ENCODE results near the gene MPV17. TPM values are rescaled to one million over a fixed set of nuclear protein-coding genes. Genes with fewer than 3 reads are reported as not detected.

MPV17 gene
- total RNA-seq, 1 experiment from 2014 or later: 77.4 TPM

DNA sequence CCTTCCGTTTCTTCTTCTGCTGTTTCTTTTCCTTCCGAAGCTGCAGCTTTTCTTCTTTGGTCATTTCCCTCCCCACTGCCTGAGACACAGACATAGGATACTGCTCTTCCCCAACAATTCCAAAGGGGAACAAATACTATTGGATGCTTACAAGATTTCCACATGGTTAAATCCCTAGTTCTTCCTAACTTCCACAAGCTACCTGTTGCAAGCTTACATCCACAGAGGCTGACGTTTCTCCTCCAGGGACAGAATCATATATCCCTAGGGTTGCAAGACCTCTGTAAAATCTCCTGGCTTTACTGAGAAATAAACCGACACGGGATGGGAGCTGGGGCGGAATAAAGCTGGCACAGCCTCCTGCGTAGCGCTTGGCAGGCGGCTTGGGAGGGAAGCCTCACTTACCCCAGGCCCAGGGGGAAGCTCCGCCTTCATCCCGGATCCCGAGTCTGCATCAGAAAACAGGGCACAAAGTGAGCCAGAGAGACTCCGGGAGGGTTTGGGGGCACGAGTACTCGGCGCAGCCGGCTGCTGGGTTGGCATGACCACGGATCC lies 46.7 kb upstream of the MPV17 start:
- H3K27me3 Mint-ChIP-seq (ENCODE audit: unreplicated experiment): no peaks in the 10 kb centered on the region
- no peaks in the 10 kb centered on the region for H3K9me3 Mint-ChIP-seq (ENCODE audit: low read depth, unreplicated experiment)
- peak overlapping the region; percentile 87 for H3K27ac Mint-ChIP-seq (ENCODE audit: unreplicated experiment)
- intact Hi-C loops (cut with micrococcal nuclease; ENCODE audit: unreplicated experiment): loop anchor here (1.0 kb wide), 1 partner anchor 48 kb away; no protein-coding TSS in a partner anchor
- peak overlapping the region; percentile 83 for H3K4me3 Mint-ChIP-seq (ENCODE audit: low read depth, unreplicated experiment)
- H3K4me1 Mint-ChIP-seq (ENCODE audit: low read depth, unreplicated experiment): peaks cover 17% of the 10 kb centered on the region
- peaks cover 60% of the 10 kb centered on the region for H3K36me3 Mint-ChIP-seq (ENCODE audit: insufficient read depth, unreplicated experiment)
- no TSS peak for BruUV-seq (replicated peaks)
- CTCF ChIA-PET: interaction anchor here (0.6 to 1.1 kb wide), 3 partner anchors 10 to 825 kb away, joined by 3 to 4 read pairs (median 4); no protein-coding TSS in a partner anchor
- DNase-seq: peak; percentile 51
- TF ChIP-seq, protein P1, sequence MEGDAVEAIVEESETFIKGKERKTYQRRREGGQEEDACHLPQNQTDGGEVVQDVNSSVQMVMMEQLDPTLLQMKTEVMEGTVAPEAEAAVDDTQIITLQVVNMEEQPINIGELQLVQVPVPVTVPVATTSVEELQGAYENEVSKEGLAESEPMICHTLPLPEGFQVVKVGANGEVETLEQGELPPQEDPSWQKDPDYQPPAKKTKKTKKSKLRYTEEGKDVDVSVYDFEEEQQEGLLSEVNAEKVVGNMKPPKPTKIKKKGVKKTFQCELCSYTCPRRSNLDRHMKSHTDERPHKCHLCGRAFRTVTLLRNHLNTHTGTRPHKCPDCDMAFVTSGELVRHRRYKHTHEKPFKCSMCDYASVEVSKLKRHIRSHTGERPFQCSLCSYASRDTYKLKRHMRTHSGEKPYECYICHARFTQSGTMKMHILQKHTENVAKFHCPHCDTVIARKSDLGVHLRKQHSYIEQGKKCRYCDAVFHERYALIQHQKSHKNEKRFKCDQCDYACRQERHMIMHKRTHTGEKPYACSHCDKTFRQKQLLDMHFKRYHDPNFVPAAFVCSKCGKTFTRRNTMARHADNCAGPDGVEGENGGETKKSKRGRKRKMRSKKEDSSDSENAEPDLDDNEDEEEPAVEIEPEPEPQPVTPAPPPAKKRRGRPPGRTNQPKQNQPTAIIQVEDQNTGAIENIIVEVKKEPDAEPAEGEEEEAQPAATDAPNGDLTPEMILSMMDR (IDR thresholded peaks at IDR 0.05; ENCODE audit: unreplicated experiment): no peak

DNA sequence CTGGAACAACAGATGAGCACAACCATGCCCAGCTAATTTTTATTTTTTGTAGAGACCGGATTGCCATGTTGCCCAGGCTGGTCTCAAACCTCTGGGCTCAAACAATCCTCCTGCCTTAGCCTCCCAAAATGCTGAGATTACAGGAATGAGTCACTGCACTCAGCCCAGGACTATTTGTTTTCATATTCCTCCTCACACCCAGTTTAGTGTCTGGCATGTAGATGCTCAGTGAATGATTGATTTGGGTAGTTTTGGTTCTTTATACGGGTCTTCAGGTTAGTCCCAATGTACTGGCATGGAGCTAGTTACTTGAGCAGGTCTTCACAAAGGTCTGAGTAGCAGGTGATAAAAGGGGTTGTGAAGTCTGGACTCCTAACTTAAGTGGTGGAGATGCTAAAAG lies 41.0 kb upstream of the MPV17 start:
- Mint-ChIP-seq H3K27me3 (ENCODE audit: unreplicated experiment) (no peaks in the 10 kb centered on the region), H3K4me1 (ENCODE audit: low read depth, unreplicated experiment) (peaks cover 10% of the 10 kb centered on the region), H3K27ac (ENCODE audit: unreplicated experiment) (no peak overlapping the region), H3K9me3 (ENCODE audit: low read depth, unreplicated experiment) (no peaks in the 10 kb centered on the region), H3K36me3 (ENCODE audit: insufficient read depth, unreplicated experiment) (peaks cover 46% of the 10 kb centered on the region), H3K4me3 (ENCODE audit: low read depth, unreplicated experiment) (no peak overlapping the region)
- TF ChIP-seq, protein P1 (IDR thresholded peaks at IDR 0.05; ENCODE audit: unreplicated experiment): no peak
- CTCF ChIA-PET: no interaction called here
- DNase-seq: no peak
- BruUV-seq (replicated peaks): no TSS peak
- intact Hi-C loops (cut with micrococcal nuclease; ENCODE audit: unreplicated experiment): no loop called here

DNA sequence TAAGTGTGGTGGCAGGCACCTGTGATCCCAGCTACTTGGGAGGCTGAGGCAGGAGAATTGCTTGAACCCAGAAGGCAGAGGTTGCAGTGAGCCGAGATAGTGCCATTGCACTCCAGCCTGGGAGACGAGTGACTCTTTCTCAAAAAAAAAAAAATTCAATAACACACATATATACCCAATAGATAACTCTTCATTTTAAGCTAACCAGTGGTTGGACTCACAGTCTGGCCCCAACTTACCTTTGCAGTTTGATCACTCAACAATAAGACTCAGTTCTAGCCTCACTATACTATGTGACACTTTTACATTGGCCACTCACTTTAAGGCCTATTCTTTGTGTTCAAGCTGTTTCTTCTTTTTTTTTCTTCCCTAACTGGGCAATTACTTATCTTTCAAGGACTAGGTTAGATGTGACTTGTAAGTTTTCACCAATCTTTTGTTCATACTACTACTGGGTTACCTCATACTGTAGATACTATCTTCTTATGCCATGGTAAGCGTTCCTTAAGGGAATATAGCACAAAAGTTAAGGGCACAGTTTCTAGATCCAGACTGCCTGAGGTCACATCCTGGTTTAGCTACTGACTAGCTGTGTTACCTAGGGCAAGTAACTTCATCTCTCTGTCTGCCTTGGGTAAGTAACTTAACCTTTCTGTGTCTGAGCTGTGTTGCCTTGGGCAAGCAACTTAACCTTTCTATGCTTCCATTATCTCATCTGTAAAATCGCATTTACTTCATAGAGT lies 40.0 kb upstream of the MPV17 start:
- peaks cover 2% of the 10 kb centered on the region for H3K9me3 Mint-ChIP-seq (ENCODE audit: low read depth, unreplicated experiment)
- TF ChIP-seq, protein P1 (IDR thresholded peaks at IDR 0.05; ENCODE audit: unreplicated experiment): no peak
- DNase-seq: no peak
- H3K4me1 Mint-ChIP-seq (ENCODE audit: low read depth, unreplicated experiment): peaks cover 11% of the 10 kb centered on the region
- H3K36me3 Mint-ChIP-seq (ENCODE audit: insufficient read depth, unreplicated experiment): peaks cover 47% of the 10 kb centered on the region
- intact Hi-C loops (cut with micrococcal nuclease; ENCODE audit: unreplicated experiment): no loop called here
- H3K27ac Mint-ChIP-seq (ENCODE audit: unreplicated experiment): no peak overlapping the region
- CTCF ChIA-PET: no interaction called here
- H3K27me3 Mint-ChIP-seq (ENCODE audit: unreplicated experiment): no peaks in the 10 kb centered on the region
- H3K4me3 Mint-ChIP-seq (ENCODE audit: low read depth, unreplicated experiment): no peak overlapping the region
- BruUV-seq (replicated peaks): no TSS peak

DNA sequence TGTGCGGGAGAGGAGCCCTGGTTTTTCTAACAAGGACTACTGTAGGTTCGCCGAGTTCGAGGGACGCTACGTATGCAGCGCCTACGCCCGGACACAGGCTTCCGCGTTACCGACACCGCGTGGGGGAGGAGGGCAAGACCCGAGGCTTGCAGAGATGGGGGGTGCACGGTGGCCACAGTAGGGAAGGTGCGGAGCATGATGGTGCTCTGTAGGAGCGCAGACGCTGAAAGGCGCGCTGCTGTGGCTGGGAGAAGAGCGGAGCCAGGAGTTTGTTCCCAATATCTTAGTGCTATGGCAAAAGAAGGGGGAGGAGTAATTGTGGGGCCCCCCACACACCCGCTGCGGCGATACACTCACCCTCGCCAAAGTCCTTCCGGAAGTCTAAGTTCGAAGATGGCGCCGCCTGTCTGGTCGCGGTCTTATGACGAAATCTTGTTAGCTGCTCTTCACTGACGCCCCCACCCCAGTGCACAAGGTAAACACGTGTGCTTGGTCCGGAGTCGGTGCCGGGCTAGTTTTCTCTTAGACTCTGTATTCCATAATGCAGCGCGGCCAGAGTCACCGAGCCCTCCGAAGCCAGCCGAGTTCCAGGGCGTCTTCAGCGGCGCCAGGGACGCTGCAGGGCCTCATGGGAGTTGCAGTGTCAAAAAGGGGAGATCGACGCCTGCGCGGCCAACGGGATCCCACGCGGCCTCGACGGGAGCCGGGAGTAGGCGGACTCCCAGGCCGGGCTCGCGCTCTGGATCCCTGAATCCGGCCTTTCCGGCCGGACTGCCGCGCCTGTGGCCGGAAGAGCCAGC lies 33.7 kb upstream of the MPV17 start, which contains the start of gene GTF3C2:
Gene GTF3C2 (minus strand): TSS at position 383 of the 800 bp plus-strand sequence. CDS start 13,210 bp downstream, outside the sequence.
- Mint-ChIP-seq H3K4me1 (ENCODE audit: low read depth, unreplicated experiment) (peaks cover 32% of the 10 kb centered on the region), H3K9me3 (ENCODE audit: low read depth, unreplicated experiment) (peaks cover 2% of the 10 kb centered on the region), H3K4me3 (ENCODE audit: low read depth, unreplicated experiment) (peak within 1 kb of the TSS; percentile 92), H3K27ac (ENCODE audit: unreplicated experiment) (peak within 1 kb of the TSS; percentile 96), H3K27me3 (ENCODE audit: unreplicated experiment) (no peaks in the 10 kb centered on the region), H3K36me3 (ENCODE audit: insufficient read depth, unreplicated experiment) (peaks cover 51% of the 10 kb centered on the region)
- peak; percentile 94 for DNase-seq
- TF ChIP-seq, protein P1 (IDR thresholded peaks at IDR 0.05; ENCODE audit: unreplicated experiment): no peak
- no TSS peak for BruUV-seq (replicated peaks)
- intact Hi-C loops (cut with micrococcal nuclease; ENCODE audit: unreplicated experiment): loop anchor here (5.0 kb wide), 1 partner anchor 34 kb away; the partner anchor contains the start of gene MPV17
- CTCF ChIA-PET: interaction anchor here (1.0 kb wide), 1 partner anchor 36 kb away, joined by 3 read pairs; no protein-coding TSS in a partner anchor

Measured in Calu3 (cell line).